K562 (cell line): Measurements from ENCODE around the gene RNF168. TPM values are rescaled to one million over a fixed set of nuclear protein-coding genes. Genes with fewer than 3 reads are reported as not detected.

Source experiments
- ARHGAP35 ChIP-seq: fragments of 450-650 bp; IDR thresholded peaks from 2 replicates; pipeline ENCODE4 v1.6.1; 2018; ENCODE audit not compliant: partially characterized antibody
- CCAR2 ChIP-seq: fragments of 200-400 bp; formaldehyde crosslinking; IDR thresholded peaks from 2 replicates; pipeline ENCODE4 v1.6.1; 2017; ENCODE audit warnings: mild to moderate bottlenecking, low read depth, low read length
- CREB1 ChIP-seq, 2 experiments: sonication (generic) in 1 of 2; formaldehyde crosslinking in 1 of 2; IDR thresholded peaks; 2 replicates each; pipeline versions ENCODE4 v1.6.1 to v1.8.0; 2012 to 2022; ENCODE audit warnings: inconsistent platforms in 1 of 2, mild to moderate bottlenecking in 1 of 2, missing genetic modification reagents in 1 of 2, moderate library complexity in 1 of 2
- CTBP1 ChIP-seq: fragments of 450-650 bp; IDR thresholded peaks from 2 replicates; pipeline ENCODE4 v1.6.1; 2016; ENCODE audit warnings: borderline replicate concordance
- ETS2 ChIP-seq: IDR thresholded peaks from 2 replicates; pipeline ENCODE4 v1.6.1; 2016; ENCODE audit warnings: borderline replicate concordance, missing genetic modification characterization, mild to moderate bottlenecking, moderate library complexity, missing compliant biosample characterization; ENCODE audit not compliant: poor library complexity, severe bottlenecking
- FOXA1 ChIP-seq: fragments of 450-650 bp; IDR thresholded peaks from 2 replicates; pipeline ENCODE4 v1.6.1; 2016; ENCODE audit warnings: mild to moderate bottlenecking, borderline replicate concordance
- GABPB1 ChIP-seq: sonication (generic); formaldehyde crosslinking; IDR thresholded peaks from 2 replicates; pipeline ENCODE4 v1.8.0; 2022; ENCODE audit warnings: mild to moderate bottlenecking, missing genetic modification reagents
- ILF3 ChIP-seq: fragments of 450-650 bp; IDR thresholded peaks from 2 replicates; pipeline ENCODE4 v1.6.1; 2018; ENCODE audit warnings: antibody characterized with exemption, mild to moderate bottlenecking, moderate library complexity, borderline replicate concordance
- IRF2 ChIP-seq: sonication (generic); formaldehyde crosslinking; IDR thresholded peaks from 2 replicates; pipeline ENCODE4 v1.8.1; 2022; ENCODE audit warnings: mild to moderate bottlenecking, missing genetic modification reagents
- NFATC3 ChIP-seq: fragments of 450-650 bp; IDR thresholded peaks from 2 replicates; pipeline ENCODE4 v1.6.1; 2017; ENCODE audit warnings: mild to moderate bottlenecking
- PRDM10 ChIP-seq: fragments of 450-650 bp; IDR thresholded peaks from 2 replicates; pipeline ENCODE4 v1.6.1; 2018; ENCODE audit not compliant: partially characterized antibody
- SIX5 ChIP-seq, 2 experiments: IDR thresholded peaks; 2 replicates each; pipeline ENCODE4 v1.6.1; 2011; ENCODE audit warnings: low read length in 2 of 2, borderline replicate concordance in 1 of 2, low read depth in 1 of 2, mild to moderate bottlenecking in 1 of 2, moderate library complexity in 1 of 2; ENCODE audit not compliant: insufficient read depth in 1 of 2
- SMAD4 ChIP-seq: fragments of 250-450 bp; sonication (Bioruptor Pico); conservative IDR thresholded peaks from 2 replicates; pipeline ENCODE4 v1.8.0; 2021; ENCODE audit warnings: inconsistent platforms, mild to moderate bottlenecking, moderate library complexity
- SRSF3 ChIP-seq: fragments of 200-400 bp; formaldehyde crosslinking; IDR thresholded peaks from 2 replicates; pipeline ENCODE4 v1.6.1; 2016; ENCODE audit warnings: mild to moderate bottlenecking, low read length, moderate library complexity; ENCODE audit not compliant: insufficient read depth
- TARDBP ChIP-seq: fragments of 450-650 bp; IDR thresholded peaks from 2 replicates; pipeline ENCODE4 v1.6.1; 2016
- ZFX ChIP-seq: sonication (generic); formaldehyde crosslinking; IDR thresholded peaks from 2 replicates; pipeline ENCODE4 v1.8.0; 2022; ENCODE audit warnings: mild to moderate bottlenecking, missing genetic modification reagents, moderate library complexity
- ZNF124 ChIP-seq: sonication (generic); formaldehyde crosslinking; IDR thresholded peaks from 2 replicates; pipeline ENCODE4 v1.8.1; 2022; ENCODE audit warnings: missing genetic modification reagents
- ZNF24 ChIP-seq: fragments of 450-650 bp; IDR thresholded peaks from 2 replicates; pipeline ENCODE4 v1.6.1; 2016
- polyA plus RNA-seq, 8 experiments: library from polyadenylated mRNA; depleted of rRNA in 4 of 8; stranded (reverse) in 5 of 8; unstranded in 3 of 8; fragments of >200 nt; fragmentation: Nextera tagmentation in 2 of 8; fragmentation: Illumina TruSeq in 1 of 8; extraction: Ambion mirVana in 2 of 8; extraction: Trizol in 1 of 8; gene quantifications; 2 replicates each; pipeline versions ENCODE4 v1.2.1 to v1.2.3, GENCODE V29; 2011 to 2014; ENCODE audit warnings: inconsistent platforms in 1 of 8, missing spikeins in 1 of 8
- total RNA-seq, 7 experiments: library from RNA; depleted of rRNA in 6 of 7; stranded (reverse); fragments of >200 nt in 6 of 7; fragmentation: Illumina TruSeq in 2 of 7; extraction: Trizol in 2 of 7; gene quantifications; 2 replicates each; pipeline versions ENCODE4 v1.2.1 to v1.2.3, GENCODE V29; 2011 to 2021; ENCODE audit warnings: low replicate concordance in 1 of 7
- TF ChIP-seq, protein P1 (sequence below): fragments of 250-450 bp; sonication (Bioruptor Pico); IDR thresholded peaks from 2 replicates; pipeline ENCODE4 v1.5.0; 2021
- TF ChIP-seq, protein P2 (sequence below): sonication (generic); IDR thresholded peaks from 2 replicates; pipeline ENCODE4 v1.6.1; 2016
- TF ChIP-seq, protein P3 (sequence below): sonication (generic); formaldehyde crosslinking; IDR thresholded peaks from 2 replicates; pipeline ENCODE4 v1.8.1; 2023; ENCODE audit warnings: mild to moderate bottlenecking, missing genetic modification reagents

Gene RNF168
- total and polyA plus RNA-seq, 9 of the 15 experiments (the other 6 are each of a cell fraction or from before 2014, with no cell fraction given): 6.0 to 32.1 (median 16.6) TPM

DNA sequence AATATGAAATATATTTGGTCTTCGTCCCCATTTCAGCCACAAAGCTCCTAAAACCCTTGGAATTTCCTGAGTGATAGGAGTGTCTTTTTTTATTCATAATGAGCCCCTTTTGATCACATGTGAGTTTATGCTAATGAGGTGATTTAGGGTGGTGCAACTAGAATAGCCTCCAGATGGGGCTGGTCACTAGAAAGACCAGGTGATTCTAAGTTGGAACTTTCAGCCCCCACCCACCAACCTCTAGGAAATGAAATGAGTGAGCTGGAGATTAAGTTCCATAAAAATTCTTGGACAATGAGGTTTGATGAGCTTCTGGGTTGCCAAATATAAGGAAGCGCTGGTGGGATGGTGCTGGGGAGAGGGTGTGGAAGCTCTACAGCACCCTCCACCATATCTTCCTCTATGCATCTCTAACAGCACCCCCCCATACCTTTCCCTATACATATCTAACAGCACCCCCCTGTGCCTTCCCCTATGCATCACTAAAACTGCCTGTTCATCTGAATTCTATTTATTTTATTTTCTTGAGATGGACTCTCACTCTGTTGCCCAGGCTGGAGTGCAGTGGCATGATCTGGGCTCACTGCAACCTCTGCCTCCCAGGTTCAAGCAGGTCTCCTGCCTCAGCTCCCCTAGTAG, 13.7 kb upstream of the RNF168 start (continued):
- TF ChIP-seq SIX5 (IDR thresholded peaks at IDR 0.05; ENCODE audit: borderline replicate concordance in 1 of 2, insufficient read depth in 1 of 2, low read depth in 1 of 2, low read length in 2 of 2): no peak
- TF ChIP-seq TARDBP: no peak
- no peak for TF ChIP-seq NFATC3
- TF ChIP-seq, protein P1, sequence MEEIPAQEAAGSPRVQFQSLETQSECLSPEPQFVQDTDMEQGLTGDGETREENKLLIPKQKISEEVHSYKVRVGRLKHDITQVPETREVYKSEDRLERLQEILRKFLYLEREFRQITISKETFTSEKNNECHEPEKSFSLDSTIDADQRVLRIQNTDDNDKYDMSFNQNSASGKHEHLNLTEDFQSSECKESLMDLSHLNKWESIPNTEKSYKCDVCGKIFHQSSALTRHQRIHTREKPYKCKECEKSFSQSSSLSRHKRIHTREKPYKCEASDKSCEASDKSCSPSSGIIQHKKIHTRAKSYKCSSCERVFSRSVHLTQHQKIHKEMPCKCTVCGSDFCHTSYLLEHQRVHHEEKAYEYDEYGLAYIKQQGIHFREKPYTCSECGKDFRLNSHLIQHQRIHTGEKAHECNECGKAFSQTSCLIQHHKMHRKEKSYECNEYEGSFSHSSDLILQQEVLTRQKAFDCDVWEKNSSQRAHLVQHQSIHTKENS (CRISPR knock-in tag): no peak
- TF ChIP-seq FOXA1: no peak
- TF ChIP-seq ZNF124 (CRISPR knock-in tag): no peak
- TF ChIP-seq GABPB1 (CRISPR knock-in tag): no peak
- peak; percentile 15; the same call in 1 of the 2 replicates for TF ChIP-seq CTBP1
- no peak for TF ChIP-seq ZNF24
- no peak for TF ChIP-seq ARHGAP35
- TF ChIP-seq, protein P2, sequence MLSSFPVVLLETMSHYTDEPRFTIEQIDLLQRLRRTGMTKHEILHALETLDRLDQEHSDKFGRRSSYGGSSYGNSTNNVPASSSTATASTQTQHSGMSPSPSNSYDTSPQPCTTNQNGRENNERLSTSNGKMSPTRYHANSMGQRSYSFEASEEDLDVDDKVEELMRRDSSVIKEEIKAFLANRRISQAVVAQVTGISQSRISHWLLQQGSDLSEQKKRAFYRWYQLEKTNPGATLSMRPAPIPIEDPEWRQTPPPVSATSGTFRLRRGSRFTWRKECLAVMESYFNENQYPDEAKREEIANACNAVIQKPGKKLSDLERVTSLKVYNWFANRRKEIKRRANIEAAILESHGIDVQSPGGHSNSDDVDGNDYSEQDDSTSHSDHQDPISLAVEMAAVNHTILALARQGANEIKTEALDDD: 0 out of 2 replicates have a peak, but pooled peaks have one; percentile 37
- no peak for TF ChIP-seq SRSF3
- TF ChIP-seq, protein P3, sequence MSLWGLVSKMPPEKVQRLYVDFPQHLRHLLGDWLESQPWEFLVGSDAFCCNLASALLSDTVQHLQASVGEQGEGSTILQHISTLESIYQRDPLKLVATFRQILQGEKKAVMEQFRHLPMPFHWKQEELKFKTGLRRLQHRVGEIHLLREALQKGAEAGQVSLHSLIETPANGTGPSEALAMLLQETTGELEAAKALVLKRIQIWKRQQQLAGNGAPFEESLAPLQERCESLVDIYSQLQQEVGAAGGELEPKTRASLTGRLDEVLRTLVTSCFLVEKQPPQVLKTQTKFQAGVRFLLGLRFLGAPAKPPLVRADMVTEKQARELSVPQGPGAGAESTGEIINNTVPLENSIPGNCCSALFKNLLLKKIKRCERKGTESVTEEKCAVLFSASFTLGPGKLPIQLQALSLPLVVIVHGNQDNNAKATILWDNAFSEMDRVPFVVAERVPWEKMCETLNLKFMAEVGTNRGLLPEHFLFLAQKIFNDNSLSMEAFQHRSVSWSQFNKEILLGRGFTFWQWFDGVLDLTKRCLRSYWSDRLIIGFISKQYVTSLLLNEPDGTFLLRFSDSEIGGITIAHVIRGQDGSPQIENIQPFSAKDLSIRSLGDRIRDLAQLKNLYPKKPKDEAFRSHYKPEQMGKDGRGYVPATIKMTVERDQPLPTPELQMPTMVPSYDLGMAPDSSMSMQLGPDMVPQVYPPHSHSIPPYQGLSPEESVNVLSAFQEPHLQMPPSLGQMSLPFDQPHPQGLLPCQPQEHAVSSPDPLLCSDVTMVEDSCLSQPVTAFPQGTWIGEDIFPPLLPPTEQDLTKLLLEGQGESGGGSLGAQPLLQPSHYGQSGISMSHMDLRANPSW: no peak
- TF ChIP-seq SMAD4 (CRISPR knock-in tag): no peak
- TF ChIP-seq CCAR2: no peak
- TF ChIP-seq ETS2 (tag): no peak
- no peak for TF ChIP-seq ILF3
- TF ChIP-seq IRF2 (CRISPR knock-in tag): no peak
- no peak for TF ChIP-seq ZFX
- TF ChIP-seq PRDM10: no peak
- no peak for TF ChIP-seq CREB1 (IDR thresholded peaks at IDR 0.05)
- TF ChIP-seq CREB1 (CRISPR knock-in tag; IDR thresholded peaks at IDR 0.05): 0 out of 2 replicates have a peak, but pooled peaks have one; percentile 2
